EL (cell line): ENCODE results near the gene SLC35B4.
"Not testable (repeated sequence)": the region's sequence is repeated elsewhere in the genome, so short reads cannot be mapped to it uniquely, and the experiment has no call there.

Source experiments
- DNase-seq: peaks from one replicate; pipeline ENCODE4 v3.0.0-alpha.2; 2016

Gene SLC35B4

DNA sequence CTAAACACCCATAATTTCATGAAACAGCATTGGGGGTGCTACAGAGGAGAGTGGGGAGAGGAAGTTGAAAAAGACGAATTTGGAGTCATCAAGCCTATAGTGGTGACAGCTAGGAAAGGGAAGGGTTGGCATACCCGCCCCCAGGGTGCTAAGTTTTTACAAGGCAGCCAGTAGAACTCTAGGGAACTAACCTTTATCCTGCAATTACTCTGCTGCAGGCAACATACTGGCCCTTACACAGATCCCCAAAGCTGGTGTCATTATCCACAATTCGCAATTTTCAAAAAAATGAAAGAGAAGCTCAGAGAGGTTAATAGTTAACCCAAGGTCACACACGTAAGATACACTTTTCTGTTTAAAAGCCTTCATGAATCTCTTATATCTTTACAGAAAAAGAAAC, 14.2 kb upstream of the SLC35B4 start:
- no peak for DNase-seq

DNA sequence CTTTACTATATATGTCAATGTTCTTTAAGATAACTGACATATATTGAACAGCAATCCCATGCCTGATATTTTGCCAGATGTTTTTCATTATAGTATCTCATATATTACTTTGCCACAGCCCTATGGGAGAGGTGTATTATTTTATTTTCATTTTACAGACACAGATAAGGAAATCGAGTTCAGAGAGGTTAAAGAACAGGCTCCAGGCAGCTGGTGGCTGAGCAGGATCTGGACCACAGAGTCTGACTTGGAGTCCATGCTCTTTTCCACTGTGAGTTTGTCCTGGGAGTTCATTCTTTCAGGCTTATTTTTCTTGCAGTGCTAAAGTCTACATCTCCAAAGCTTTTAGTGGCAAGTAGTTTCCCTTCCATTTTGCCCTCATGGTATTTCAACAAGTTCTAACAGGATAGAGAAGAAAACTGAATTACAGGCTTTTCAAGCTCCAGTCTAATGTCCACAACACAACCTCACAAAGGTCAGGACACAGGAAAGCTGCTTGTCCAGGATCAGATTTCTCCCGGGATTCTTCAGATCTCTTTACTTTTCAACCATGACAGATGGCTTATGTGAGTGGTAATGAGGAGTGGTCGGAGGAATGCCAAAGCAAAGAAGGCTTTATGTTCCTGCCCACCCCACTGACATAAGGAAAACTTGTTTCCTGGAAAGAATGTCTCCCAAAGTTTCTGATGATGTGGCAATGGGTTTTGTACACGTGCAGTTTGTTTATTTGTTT, 13.1 kb upstream of the SLC35B4 start:
- no peak for DNase-seq

DNA sequence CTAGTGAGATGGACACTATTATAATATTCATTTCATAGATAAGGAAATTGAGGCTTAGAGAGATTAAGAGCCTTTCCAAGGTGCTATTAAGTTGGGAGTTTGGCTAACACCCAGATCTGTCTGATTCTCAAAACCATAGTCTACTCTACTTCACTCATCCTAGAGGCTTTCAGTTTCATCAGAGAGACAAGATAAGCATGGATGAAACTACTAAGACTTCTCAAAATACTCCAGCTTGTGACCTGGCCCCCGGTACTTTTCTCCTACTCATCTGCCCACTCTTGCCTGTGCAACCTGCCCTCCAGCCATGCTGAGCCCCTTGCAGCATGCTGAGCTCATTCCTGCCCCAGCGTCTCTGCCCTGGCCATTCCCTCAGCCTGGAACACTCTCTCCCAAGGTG, 12.2 kb upstream of the SLC35B4 start:
- no peak for DNase-seq

DNA sequence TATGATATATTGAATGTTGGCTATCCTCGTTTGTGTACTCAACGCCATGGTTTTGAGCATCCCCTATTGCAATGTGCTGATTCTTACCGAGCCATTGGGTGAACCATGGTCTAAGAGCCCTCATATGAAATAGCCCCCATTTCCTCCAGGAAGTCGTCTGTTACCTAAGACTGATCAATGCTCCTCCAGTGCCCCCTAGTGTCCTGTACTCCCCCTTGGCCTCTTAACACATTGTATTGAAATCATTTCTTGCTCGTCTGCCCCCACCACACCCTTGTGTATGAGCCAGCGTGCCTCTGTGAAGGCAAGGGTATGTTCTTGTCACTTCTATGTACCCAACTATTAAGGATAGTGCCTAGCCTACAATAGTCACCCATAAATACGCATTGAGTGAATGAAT, 11.2 kb upstream of the SLC35B4 start:
- DNase-seq = peak; percentile 69

DNA sequence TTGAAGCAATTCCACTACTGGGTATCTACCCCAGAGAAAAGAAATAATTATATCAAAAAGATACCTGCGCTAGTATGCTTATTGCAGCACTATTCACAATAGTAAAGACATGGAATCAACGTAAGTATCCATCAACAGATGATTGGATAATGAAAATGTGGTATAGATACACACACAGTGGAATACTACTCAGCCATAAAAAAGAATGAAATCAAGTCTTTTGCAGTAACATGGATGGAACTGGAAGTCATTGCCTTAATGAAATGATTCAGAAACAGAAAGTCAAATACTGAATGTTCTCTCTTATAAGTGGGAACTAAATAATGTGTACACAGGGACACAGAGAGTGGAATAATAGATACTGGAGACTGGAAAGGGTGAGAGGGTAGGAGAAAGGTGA, 7.4 kb upstream of the SLC35B4 start:
- DNase-seq = no peak

DNA sequence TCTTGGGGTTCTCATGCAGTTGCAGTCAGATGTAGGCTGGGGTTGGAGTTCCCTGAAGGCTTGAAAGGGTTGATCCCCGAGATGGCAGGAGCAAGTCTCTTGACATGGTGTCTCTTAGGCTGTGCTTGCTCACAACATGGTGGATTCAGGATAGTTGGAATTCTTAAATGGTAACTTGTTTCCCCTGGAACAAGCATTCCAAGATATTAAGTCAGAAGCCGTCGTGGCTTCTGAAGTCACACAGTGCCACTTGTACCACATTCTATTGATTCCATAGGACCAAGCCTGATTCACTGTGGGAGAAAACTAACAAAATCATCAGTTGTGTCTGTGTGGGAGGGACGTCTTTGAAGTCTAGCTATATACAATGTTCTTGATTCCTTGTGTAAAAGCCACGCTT, 3.5 kb upstream of the SLC35B4 start:
- DNase-seq = peak; percentile 71

DNA sequence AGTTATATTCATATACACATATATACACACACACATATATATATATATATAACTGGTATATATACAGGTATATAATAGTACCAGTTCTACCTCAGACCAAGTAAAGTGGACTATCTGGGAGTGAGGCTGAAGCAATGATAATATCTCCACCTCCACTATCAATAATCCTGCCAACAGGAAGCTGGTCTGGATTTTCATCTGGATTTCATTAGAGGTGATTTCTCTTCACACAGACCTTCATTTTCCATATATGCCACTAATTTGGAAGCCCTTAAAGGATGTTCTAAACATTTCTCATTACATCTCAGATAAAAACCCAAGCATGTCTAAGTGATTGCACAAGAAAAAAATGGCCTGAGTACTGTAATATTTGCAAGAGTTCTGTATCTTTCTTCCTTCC, 1.7 kb upstream of the SLC35B4 start:
- DNase-seq = no peak

DNA sequence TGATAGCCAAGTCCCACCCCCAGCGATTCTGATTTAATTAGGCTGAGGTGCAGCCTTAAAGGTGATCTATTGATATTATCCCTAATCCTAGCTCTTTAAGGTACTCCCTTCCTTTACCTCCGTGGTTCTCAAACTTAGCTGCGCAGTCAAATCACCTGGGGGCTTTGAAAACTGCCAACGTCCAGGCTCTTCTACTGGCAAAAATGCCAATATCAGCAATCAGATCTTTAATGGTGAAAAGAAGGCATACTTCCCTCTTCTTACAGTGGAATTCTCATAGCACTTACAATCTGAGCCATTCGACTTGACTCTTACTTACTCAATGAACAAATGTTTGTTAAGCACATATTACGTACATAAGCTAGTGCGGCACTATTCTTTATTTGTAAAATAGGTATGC, 704 bp upstream of the SLC35B4 start:
- DNase-seq = no peak

DNA sequence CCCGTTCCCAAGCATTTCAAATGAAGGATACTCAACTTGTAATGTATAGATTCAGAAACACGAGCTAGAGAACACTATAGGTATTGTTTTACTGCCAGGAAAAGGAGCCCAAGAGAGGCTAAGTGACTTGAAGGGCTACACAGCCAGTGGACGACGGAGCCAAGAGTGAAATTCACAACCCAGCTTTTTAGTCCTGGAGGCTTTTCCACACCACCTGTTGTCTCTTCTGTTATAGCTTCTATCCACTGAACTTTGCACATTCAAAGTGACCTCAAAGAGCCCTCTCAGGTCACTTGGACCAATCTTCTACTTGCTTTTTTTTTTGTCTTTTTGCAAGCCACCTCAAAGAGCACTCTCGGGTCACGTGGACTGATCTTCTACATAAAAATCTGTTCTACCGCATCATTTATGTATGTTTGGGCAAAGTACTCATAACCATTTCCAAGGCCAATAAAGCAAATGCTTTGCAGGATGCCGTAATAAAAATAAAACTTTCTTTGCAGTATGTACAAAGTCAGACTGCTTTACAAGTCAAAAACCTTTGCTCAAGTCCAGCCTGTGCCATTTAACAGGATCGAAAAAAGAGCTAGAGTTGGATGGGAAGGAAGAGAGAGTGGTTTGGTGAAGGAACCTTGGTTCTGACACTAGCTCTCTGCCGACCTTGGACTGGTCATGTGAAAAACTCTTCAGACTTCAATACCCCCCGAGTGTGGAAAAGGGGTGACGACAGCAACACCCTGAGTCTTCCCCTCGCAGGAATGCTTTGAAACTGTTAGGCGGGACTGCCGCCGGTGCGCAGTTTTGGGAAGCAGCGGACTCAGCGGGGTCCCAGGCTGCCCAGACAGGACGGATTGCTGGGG, 821 bp downstream of the SLC35B4 start:
- DNase-seq = peak; percentile 45

DNA sequence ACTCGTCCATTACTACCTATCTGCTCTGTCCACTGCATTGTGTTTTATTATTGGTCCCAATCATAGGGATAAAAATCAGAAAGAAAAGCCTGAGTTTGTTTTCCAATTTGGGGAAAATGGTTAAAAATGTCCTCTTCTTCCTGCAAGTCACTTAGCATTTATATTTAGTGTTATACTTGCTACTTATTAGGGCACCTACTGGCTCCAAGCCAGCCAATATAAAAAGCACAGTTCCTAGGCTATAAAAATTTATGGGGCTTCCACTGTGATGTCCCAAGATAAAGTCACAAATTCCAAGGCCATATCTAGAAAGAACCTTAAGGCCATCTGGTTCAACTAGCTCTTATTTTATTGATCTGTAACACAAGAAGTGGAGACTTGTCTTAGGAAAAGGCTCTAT, 3.2 kb downstream of the SLC35B4 start:
- no peak for DNase-seq

DNA sequence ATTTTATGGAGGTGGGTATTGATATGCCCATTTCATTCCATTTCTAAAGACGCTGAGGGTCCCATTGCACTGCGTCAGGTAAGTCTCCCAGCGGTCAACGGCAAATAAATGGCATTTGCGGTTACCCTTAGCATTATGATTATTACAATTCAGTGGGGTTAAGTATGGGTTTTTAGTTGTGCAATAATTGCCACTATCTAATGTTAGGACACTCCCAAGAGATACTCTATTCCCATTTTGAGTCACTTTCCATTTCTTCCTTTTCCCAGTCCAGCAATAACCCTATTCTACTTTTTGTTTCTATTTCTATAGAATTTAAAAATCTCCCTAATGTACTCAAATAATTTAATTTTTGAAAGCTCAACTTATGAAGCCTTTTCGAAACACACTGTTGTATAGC, 4.0 kb downstream of the SLC35B4 start:
- DNase-seq = no peak

DNA sequence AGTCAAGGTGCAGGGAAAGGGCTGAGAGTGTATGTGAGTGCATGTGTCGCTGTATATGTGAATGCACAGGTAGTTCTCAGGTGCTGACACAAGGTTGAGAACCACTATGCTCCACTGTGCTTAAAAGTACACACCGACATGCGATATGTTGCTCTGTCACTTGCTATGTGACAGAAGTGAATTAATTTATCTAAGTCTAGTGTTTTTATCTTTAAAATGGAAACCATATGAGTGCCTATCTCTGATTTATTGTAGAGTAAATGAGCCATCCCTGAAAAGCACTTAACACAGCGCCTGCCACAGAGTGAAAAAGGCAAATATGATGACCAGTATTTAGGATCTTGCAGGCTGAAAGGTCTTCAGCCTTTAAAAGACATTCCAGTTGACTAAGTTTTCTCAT, 4.9 kb downstream of the SLC35B4 start:
- no peak for DNase-seq

DNA sequence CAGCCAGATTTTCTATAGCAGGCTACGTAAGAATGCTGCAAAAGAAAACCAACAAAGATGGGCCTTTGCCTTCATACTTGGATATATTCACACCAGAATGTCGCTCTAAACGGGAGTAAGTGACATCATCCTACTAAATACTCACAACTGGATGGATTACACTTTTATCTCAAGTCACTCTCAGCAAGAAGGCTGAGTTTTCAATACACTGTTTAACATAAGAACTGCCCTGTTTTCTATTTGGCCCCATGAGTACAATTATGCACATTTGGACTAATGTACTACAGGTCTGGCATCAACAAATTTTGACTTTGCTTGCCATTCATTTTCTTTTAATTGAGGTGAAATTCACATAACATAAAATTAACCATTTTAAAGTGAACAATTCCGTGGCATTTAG, 8.2 kb downstream of the SLC35B4 start:
- no peak for DNase-seq

DNA sequence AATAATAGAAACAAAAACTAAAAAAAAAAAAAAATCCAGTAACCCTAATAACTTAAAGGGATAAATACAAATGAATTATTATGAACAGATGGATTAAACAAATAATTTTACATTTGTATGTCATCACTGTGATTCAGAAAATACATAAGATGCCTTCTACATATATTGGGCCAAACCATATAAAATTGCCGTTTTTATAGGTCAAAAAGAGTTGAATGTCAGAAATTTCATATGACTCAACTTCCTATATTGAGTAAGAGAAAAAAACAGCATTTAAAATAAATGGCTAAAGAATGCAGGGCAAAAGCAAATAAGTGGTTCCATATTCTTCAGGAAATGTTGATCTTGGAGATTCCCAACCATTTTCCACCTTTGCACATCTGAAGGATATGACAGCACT, 9.4 kb downstream of the SLC35B4 start:
- DNase-seq = peak; percentile 28

DNA sequence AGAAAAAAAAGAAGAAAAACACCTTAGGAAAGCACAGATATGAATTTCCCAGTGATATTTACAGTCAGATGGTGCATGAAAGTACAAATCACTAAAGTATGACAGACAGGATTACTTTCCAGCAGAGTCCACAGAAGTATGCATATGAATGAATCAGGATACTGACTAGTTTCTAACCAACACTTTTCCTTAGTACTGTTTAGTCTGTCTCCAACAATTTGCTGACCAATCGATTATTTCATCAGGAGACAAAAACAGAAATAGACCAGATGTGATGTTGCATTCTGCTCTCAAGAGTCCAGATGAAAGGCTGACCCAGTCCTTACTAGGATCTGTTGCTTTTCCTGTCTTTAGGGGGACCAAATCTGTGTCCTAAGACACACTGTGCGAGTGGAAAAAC, 14.6 kb downstream of the SLC35B4 start:
- no peak for DNase-seq

DNA sequence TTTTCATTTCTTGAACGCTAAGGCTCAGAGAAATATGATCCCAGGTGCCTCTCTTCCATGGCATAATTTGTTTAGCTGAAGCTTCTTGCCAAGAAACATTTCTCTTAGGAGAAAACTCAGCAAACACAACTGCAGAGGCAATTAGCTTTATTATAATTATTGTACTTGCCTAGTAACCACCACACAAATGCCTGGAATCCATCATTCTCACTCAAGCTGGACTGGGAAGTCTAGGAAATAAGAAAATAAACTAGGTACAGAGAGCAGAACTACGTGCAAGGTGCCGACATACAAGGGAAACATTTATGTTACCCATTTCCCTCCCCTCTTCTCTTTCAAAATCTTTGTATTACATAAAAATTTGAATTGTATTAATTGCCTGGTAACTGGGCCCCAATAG, 15.1 kb downstream of the SLC35B4 start:
- DNase-seq = no peak

DNA sequence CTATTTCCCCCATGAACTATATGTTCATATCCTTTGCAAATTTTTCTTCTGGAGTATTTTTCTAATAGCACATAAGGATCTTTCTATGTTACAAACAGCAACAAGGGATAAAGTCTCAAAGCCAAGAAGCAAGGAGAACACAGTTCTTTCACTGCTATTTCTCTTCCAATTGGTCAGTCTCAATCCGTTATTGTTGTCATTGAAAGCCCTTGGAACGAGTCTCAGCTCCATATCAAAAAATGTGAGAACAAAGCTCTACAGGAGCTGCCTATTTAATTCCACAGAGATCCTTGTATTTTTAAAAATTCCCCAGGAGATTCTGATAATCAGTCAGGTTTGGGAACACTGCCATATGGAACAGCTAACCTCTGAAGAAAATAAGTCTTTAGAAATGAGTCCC, 15.7 kb downstream of the SLC35B4 start:
- DNase-seq = no peak

DNA sequence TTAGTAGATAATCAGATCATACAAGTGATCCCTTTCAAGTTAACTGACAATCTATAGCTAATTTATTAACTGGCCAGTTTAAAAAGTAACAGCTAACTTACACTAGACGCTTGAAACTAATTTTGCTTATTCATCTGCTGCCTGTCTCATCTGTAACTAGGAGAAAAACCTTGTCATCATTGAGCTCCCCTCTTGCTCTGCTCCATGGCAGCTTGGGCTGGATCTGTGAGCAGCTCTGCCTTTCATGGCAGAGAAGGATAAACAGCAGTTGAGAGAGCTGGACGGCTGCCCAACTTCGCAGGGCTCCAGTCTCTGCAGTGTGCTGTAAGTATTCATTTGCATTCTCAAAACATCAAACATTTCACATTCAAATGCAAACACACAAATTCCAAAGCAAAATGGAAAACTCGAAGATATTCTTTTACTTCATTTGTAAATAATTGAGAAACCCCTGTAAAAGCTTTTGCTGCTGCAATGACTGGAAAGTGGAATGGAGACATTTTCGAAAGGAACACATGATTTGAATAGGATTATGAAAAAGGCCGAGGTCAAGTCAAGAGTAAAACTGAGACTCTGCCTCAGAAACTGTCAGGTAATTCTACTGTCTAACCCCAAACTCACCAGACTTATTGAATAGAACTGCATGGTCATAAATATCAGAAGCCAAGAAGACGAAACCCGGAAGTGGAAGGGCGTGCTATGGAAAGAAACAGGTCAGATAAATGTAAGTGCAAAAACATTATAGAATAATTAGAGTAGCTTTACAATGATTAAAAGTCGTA, 17.6 kb downstream of the SLC35B4 start:
- DNase-seq = no peak

DNA sequence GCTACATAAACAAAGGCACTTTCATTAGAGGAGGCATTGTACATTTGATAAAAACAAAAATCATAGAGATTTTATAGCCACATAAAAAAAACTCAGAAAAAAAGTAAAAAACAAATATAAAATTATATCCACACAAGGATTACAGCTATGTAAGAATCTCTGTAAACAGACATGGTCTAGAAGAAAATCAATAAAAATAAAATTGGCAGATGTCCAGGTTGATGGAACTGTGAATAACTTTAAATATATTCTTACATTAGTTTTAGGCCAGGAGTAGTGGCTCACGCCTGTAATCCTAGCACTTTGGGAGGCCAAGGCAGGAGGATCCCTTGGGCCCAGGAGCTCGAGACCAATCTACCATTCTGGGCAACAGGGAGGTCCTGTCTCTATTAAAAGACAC, 19.2 kb downstream of the SLC35B4 start:
- DNase-seq = no peak

DNA sequence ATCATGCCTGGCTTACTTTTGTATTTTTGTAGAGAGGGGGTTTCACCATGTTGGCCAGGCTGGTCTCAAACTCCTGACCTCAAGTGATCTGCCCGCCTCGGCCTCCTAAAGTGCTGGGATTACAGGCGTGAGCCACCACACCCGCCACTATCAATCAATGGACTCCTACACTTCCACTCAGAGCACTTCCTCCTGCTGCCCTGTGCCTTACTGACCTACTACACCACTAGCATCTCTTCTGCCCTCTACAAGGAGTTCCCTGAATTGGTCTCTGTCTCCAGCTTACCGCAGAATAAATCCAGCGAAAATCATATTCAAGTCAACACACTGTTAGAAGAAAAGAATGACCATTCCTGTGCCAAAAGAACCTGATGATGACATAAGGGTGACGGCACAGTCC, 20.7 kb downstream of the SLC35B4 start:
- not testable (repeated sequence) for DNase-seq

DNA sequence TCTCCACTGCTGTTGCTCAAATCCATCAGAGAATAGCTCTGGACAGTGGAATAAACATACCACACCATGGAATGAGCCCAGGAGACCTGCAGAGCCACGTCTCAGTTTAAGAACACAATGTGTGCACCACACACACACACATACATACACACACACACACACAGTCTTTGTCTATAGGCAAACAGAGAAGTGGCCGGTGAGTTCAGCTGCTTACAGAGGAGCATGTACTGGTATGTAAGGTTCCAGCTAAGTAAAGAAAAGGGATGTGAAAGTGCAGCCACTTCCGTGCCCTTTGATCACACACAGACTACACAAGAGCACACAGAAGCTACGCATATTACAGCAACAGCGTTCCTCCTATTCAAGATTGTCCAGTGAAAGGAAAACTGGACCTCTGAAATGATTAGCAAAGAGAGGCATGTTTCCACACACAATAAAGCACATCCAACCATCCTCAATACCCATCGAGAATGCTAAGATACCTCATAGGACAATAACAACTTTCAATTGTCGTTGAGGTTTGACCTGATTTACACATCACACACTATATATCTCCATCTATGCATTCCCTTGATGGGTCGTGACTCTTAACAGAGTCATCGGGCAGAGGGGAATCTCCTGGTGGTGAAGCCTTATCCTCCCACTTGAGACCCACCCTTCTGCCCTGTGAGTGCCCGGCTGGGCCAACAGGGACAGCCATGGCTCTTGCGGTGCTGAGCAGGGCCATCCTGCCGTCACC, 23.6 kb downstream of the SLC35B4 start:
- DNase-seq = no peak

DNA sequence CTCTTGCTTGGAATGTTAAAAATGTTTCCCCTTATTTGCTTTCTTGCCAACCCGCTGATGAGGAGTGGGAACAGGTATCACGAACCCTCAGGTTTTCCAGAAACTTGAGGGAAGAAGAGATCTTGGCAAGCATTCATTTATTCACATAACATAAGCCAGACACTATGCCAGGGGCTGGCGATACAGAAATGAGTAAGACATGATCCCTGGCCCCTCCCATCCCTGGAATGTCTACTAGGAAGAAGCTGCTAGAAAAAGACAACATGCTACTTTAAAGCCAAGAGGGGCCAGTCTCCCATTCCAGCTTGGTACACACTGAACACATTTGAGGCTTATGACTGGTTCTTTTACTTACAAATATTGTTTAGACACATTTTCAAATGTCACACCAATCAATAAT, 26.4 kb downstream of the SLC35B4 start:
- peak; percentile 54 for DNase-seq

DNA sequence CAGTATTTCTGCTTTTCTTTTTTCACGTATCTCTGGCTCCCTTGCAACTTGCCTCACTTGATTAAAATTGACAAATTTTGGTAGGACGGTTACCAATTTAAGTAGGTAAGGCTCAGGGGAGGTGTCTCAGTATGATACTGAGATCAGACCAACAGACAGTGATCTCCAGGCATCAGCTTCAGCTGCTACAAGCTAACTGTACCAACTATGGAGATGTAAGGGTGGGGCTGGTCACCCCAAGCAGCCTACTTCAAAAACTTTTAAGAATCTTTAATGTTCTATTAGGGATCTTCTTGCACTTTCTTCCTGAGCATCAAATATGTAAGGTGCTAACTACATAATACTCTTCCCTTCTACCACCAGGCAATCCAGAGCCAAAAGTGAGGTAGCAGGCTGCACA, 26.9 kb downstream of the SLC35B4 start:
- DNase-seq = no peak
